DOHH2 (cell line): ENCODE data around the gene ANKRD33B.

ENCODE experiments used
- CTCF ChIP-seq: fragments of 200-600 bp; sonication (generic); IDR thresholded peaks from one replicate; pipeline ENCODE4 v1.5.1; 2014; ENCODE audit warnings: antibody characterized with exemption, mild to moderate bottlenecking, low read depth, low read length; ENCODE audit not compliant: poor library complexity, severe bottlenecking
- EZH2phosphoT487 ChIP-seq: fragments of 200-600 bp; sonication (generic); IDR thresholded peaks from 2 replicates; pipeline ENCODE4 v1.6.1; 2017; ENCODE audit warnings: borderline replicate concordance, mild to moderate bottlenecking, antibody characterized with exemption, low read length, moderate library complexity, mixed read lengths

GRCh38 chr5:10621832-10622231 lies 58.0 kb downstream of the ANKRD33B start:
- TF ChIP-seq CTCF (no peak), EZH2phosphoT487 (no peak)
